HCT116 (cell line): ENCODE results near the gene RPS10. TPM values are rescaled to one million over a fixed set of nuclear protein-coding genes. Genes with fewer than 3 reads are reported as not detected.

Experiments used
- ATAC-seq: fragments of 200-7000 bp; cut with Tn5 transposase; 2 replicates; pipeline ENCODE4 v1.9.1; 2020; ENCODE audit warnings: mild to moderate bottlenecking, moderate library complexity
- BruUV-seq: library from RNA; stranded (reverse); fragments of 400-500 nt; replicated peaks from 2 replicates; lab custom pipeline; 2021; lab: Mats Ljungman, UMichigan
- CTCF ChIA-PET: fragments of 300-600 bp; sonication (Branson Sonifier 250); formaldehyde crosslinking; loops from one replicate; lab custom pipeline; 2021; ENCODE audit warnings: antibody characterized with exemption; lab: Charles Lee
- POLR2A ChIA-PET: fragments of 300-600, 350-600 bp; sonication (Branson Sonifier 250); formaldehyde crosslinking; loops from one replicate; lab custom pipeline; 2021; ENCODE audit warnings: antibody characterized with exemption; lab: Charles Lee
- RAD21 ChIA-PET, 2 experiments: fragments of 300-600 bp; sonication (Branson Sonifier 250); formaldehyde crosslinking; loops; one replicate each; lab custom pipeline; 2023; ENCODE audit warnings: low total read pairs in 2 of 2; ENCODE audit not compliant: uncharacterized antibody in 2 of 2, unreplicated experiment in 2 of 2, low non-redundant PET in 1 of 2; lab: Charles Lee
- DNase-seq: peaks from one replicate; pipeline ENCODE4 v3.0.0-alpha.2; 2010; ENCODE audit warnings: low read depth, low spot score
- H2AFZ ChIP-seq: fragments of 200-600 bp; shearing (Covaris generic), sonication (generic); 2 replicates; pipeline ENCODE4 v1.6.1; 2017; ENCODE audit warnings: low read depth, mixed run types, mixed read lengths, antibody characterized with exemption, low read length; ENCODE audit not compliant: poor library complexity, severe bottlenecking
- H3K27ac ChIP-seq: 2 replicates; pipeline ENCODE4 v1.5.1; 2012; ENCODE audit warnings: low read depth, low read length
- H3K27me3 ChIP-seq: fragments of 200-600 bp; sonication (generic); 2 replicates; pipeline ENCODE4 v1.6.1; 2016; ENCODE audit warnings: mixed run types, low read length, mixed read lengths; ENCODE audit not compliant: insufficient read depth
- H3K36me3 ChIP-seq, 2 experiments: fragments of 200-500 bp in 1 of 2; fragments of 200-600 bp in 1 of 2; sonication (Bioruptor generic) in 1 of 2; sonication (generic) in 1 of 2; 2 replicates each; pipeline versions ENCODE4 v1.5.1 to v1.6.1; 2014 to 2016; ENCODE audit warnings: low read length in 2 of 2, inconsistent platforms in 1 of 2, mixed read lengths in 1 of 2, mixed run types in 1 of 2; ENCODE audit not compliant: insufficient read depth in 2 of 2, control insufficient read depth in 1 of 2
- H3K4me1 ChIP-seq, 2 experiments: fragments of 200-600 bp in 1 of 2; sonication (generic) in 1 of 2; 2 replicates each; pipeline versions ENCODE4 v1.5.1 to v1.6.1; 2012 to 2017; ENCODE audit warnings: low read length in 2 of 2, inconsistent platforms in 1 of 2, mild to moderate bottlenecking in 1 of 2, mixed read lengths in 1 of 2, mixed run types in 1 of 2, moderate library complexity in 1 of 2; ENCODE audit not compliant: insufficient read depth in 2 of 2, control insufficient read depth in 1 of 2
- H3K4me2 ChIP-seq: fragments of 200-600 bp; sonication (generic); 2 replicates; pipeline ENCODE4 v1.6.1; 2017; ENCODE audit warnings: mixed run types, low read length, mixed read lengths
- H3K4me3 ChIP-seq, 2 experiments: fragments of 200-600 bp in 1 of 2; sonication (generic) in 1 of 2; replicated peaks in 1 of 2; 2 replicates each; pipeline ENCODE4 v1.5.1; 2011 to 2016; ENCODE audit warnings: low read length in 2 of 2, control low read depth in 1 of 2, low read depth in 1 of 2, mild to moderate bottlenecking in 1 of 2, mixed read lengths in 1 of 2, mixed run types in 1 of 2
- H3K79me2 ChIP-seq: fragments of 200-600 bp; sonication (generic); 2 replicates; pipeline ENCODE4 v1.6.1; 2017; ENCODE audit warnings: mild to moderate bottlenecking, mixed run types, low read length, moderate library complexity, mixed read lengths; ENCODE audit not compliant: insufficient read depth
- H3K9ac ChIP-seq: fragments of 200-600 bp; sonication (generic); 2 replicates; pipeline ENCODE4 v1.6.1; 2016; ENCODE audit warnings: low read length, mixed read lengths
- H3K9me2 ChIP-seq: fragments of 200-600 bp; sonication (generic), shearing (Covaris generic); 2 replicates; pipeline ENCODE4 v1.6.1; 2017; ENCODE audit warnings: mixed run types, mild to moderate bottlenecking, moderate library complexity; ENCODE audit not compliant: insufficient read depth
- H3K9me3 ChIP-seq, 2 experiments: fragments of 200-500 bp in 1 of 2; fragments of 200-600 bp in 1 of 2; sonication (Bioruptor generic) in 1 of 2; sonication (generic) in 1 of 2; 2 replicates each; pipeline ENCODE4 v1.6.1; 2014 to 2017; ENCODE audit warnings: low read length in 2 of 2, mixed read lengths in 2 of 2, inconsistent platforms in 1 of 2, low read depth in 1 of 2, mild to moderate bottlenecking in 1 of 2, mixed run types in 1 of 2, moderate library complexity in 1 of 2; ENCODE audit not compliant: control insufficient read depth in 1 of 2, insufficient read depth in 1 of 2
- H4K20me1 ChIP-seq: fragments of 200-600 bp; sonication (generic), shearing (Covaris generic); 2 replicates; pipeline ENCODE4 v1.6.1; 2017; ENCODE audit warnings: mixed run types, mild to moderate bottlenecking, moderate library complexity; ENCODE audit not compliant: insufficient read depth
- CEBPB ChIP-seq: IDR thresholded peaks from 2 replicates; pipeline ENCODE4 v1.6.1; 2012; ENCODE audit warnings: low read depth
- EGR1 ChIP-seq: IDR thresholded peaks from 2 replicates; pipeline ENCODE4 v1.6.1; 2012; ENCODE audit warnings: low read depth
- EZH2 ChIP-seq: fragments of 200-600 bp; sonication (generic); IDR thresholded peaks from 2 replicates; pipeline ENCODE4 v1.6.1; 2017; ENCODE audit warnings: antibody characterized with exemption, mixed run types
- EZH2phosphoT487 ChIP-seq: fragments of 200-600 bp; IDR thresholded peaks from 2 replicates; pipeline ENCODE4 v1.6.1; 2018; ENCODE audit warnings: antibody characterized with exemption, borderline replicate concordance
- FOSL1 ChIP-seq: IDR thresholded peaks from 2 replicates; pipeline ENCODE4 v1.6.1; 2012; ENCODE audit warnings: low read depth
- JUND ChIP-seq: IDR thresholded peaks from 2 replicates; pipeline ENCODE4 v1.6.1; 2012
- POLR2A ChIP-seq: IDR thresholded peaks from 2 replicates; pipeline ENCODE4 v1.7.0; 2011; ENCODE audit warnings: borderline replicate concordance; ENCODE audit not compliant: insufficient read depth, insufficient read length; ENCODE audit errors: extremely low read depth
- POLR2AphosphoS5 ChIP-seq: IDR thresholded peaks from 2 replicates; pipeline ENCODE4 v1.6.1; 2011; ENCODE audit warnings: mild to moderate bottlenecking, low read depth, low read length, moderate library complexity
- SP1 ChIP-seq: IDR thresholded peaks from 2 replicates; pipeline ENCODE4 v1.6.1; 2012; ENCODE audit warnings: low read depth
- TCF7L2 ChIP-seq: IDR thresholded peaks from 2 replicates; pipeline ENCODE4 v1.7.0; 2011; ENCODE audit warnings: borderline replicate concordance, inconsistent platforms; ENCODE audit not compliant: insufficient read depth, insufficient read length; ENCODE audit errors: extremely low read depth
- ZNF274 ChIP-seq: fragments of 200-500 bp; sonication (Bioruptor generic); IDR thresholded peaks from 2 replicates; pipeline ENCODE4 v1.6.1; 2014; ENCODE audit warnings: mild to moderate bottlenecking, low read depth, low read length, inconsistent platforms
- intact Hi-C: fragments of 100-400 bp; cut with micrococcal nuclease; formaldehyde crosslinking; loops from 2 replicates; pipeline ENCODE4 v1.10.0; 2022
- total RNA-seq: library from RNA; stranded (reverse); gene quantifications from one replicate; pipeline ENCODE4 v1.2.1, GENCODE V29; 2021; ENCODE audit not compliant: unreplicated experiment
- TF ChIP-seq, protein P1 (sequence below): IDR thresholded peaks from 2 replicates; pipeline ENCODE4 v1.6.1; 2011; ENCODE audit warnings: mild to moderate bottlenecking, low read length, moderate library complexity; ENCODE audit not compliant: insufficient replicate concordance; ENCODE audit errors: extremely low read depth
- TF ChIP-seq, protein P2 (sequence below): IDR thresholded peaks from 2 replicates; pipeline ENCODE4 v1.6.1; 2012; ENCODE audit warnings: low read depth
- TF ChIP-seq, protein P3 (sequence below): IDR thresholded peaks from 2 replicates; pipeline ENCODE4 v1.6.1; 2012
- TF ChIP-seq, protein P4 (sequence below), 3 experiments: fragments of 200-600 bp in 1 of 3; sonication (generic) in 1 of 3; IDR thresholded peaks in 2 of 3; conservative IDR thresholded peaks in 1 of 3; 2 replicates each; pipeline ENCODE4 v1.5.1; 2012 to 2017; ENCODE audit warnings: low read depth in 2 of 3, low read length in 2 of 3, antibody characterized with exemption in 1 of 3, borderline replicate concordance in 1 of 3, control low read depth in 1 of 3, mild to moderate bottlenecking in 1 of 3, mixed read lengths in 1 of 3, mixed run types in 1 of 3, moderate library complexity in 1 of 3; ENCODE audit not compliant: insufficient read depth in 1 of 3
- TF ChIP-seq, protein P5 (sequence below): IDR thresholded peaks from 2 replicates; pipeline ENCODE4 v1.6.1; 2012

RPS10 gene
- total RNA-seq, 1 experiment from 2014 or later = 1,863 TPM

DNA sequence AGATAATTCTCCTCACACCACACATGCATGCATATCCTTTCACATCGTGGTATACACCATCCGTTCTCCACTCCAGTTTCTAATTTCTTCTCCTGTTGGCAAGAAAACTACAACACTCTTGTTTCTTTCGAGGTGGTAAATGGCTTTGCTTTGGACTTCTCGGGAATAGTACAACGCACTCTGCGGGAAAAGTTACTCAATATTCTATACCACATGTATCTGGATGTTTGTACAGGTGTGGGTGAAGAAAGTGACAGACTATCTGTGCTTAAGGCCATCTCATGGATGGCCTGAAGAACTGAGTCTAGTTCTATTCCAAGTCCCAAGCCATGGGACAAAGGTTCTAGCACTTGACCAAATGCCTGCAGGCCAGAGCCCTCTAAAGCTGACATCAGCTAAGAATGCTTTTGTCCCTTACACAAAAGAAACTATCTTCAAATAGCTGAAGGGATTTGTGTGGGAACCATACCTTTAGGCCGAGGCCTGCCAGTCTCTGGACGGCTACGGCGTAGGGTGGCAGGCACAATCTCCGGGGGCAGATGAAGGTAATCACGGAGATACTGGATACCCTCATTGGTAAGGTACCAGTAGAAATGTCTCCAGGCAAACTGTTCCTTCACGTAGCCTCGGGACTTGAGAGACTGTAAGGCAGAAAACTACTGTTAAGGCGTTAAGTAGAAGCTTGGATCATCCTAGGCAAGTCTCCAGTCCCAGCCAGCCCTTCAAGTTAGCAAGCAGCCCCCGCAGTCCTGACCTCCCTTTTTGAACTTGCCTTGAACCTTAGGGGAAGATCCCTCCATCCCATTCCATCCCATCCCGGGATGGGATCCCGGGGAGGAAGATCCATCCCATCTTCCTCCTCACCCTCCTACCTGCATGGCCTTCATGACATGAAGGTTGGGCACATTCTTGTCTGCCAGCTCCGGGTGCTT is 1.4 kb downstream of the RPS10 start:
- ChIA-PET CTCF (no interaction called here), RAD21 (no interaction called here), POLR2A (interaction anchor here (0.7 to 2.9 kb wide), 2 partner anchors 9 to 45 kb away, joined by 3 to 20 read pairs; no protein-coding TSS in a partner anchor)
- peak overlapping the region; percentile 75 to 98 for H3K4me3 ChIP-seq
- peaks cover 0 to 21% of the 10 kb centered on the region in 2 experiments; a peak in 3 of 4 replicates for H3K4me1 ChIP-seq
- peak overlapping the region; percentile 89 for H3K4me2 ChIP-seq
- no peaks in the 10 kb centered on the region for H3K27me3 ChIP-seq
- H4K20me1 ChIP-seq = peaks cover 6% of the 10 kb centered on the region; the same call in 1 of the 2 replicates
- H3K27ac ChIP-seq = peak overlapping the region; percentile 85
- H3K36me3 ChIP-seq = peaks cover 46 to 55% of the 10 kb centered on the region in 2 experiments
- peak overlapping the region; percentile 100 for H3K9ac ChIP-seq
- DNase-seq = no peak
- BruUV-seq = no TSS peak
- no peak for ATAC-seq
- intact Hi-C loops = no loop called here
- TF ChIP-seq EGR1 = no peak
- TF ChIP-seq JUND = no peak
- TF ChIP-seq POLR2AphosphoS5 = peak; percentile 8; the same call in 1 of the 2 replicates
- TF ChIP-seq, protein P1, sequence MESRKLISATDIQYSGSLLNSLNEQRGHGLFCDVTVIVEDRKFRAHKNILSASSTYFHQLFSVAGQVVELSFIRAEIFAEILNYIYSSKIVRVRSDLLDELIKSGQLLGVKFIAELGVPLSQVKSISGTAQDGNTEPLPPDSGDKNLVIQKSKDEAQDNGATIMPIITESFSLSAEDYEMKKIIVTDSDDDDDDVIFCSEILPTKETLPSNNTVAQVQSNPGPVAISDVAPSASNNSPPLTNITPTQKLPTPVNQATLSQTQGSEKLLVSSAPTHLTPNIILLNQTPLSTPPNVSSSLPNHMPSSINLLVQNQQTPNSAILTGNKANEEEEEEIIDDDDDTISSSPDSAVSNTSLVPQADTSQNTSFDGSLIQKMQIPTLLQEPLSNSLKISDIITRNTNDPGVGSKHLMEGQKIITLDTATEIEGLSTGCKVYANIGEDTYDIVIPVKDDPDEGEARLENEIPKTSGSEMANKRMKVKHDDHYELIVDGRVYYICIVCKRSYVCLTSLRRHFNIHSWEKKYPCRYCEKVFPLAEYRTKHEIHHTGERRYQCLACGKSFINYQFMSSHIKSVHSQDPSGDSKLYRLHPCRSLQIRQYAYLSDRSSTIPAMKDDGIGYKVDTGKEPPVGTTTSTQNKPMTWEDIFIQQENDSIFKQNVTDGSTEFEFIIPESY = no peak
- no peak for TF ChIP-seq EZH2phosphoT487
- no peak for TF ChIP-seq ZNF274
- TF ChIP-seq, protein P2, sequence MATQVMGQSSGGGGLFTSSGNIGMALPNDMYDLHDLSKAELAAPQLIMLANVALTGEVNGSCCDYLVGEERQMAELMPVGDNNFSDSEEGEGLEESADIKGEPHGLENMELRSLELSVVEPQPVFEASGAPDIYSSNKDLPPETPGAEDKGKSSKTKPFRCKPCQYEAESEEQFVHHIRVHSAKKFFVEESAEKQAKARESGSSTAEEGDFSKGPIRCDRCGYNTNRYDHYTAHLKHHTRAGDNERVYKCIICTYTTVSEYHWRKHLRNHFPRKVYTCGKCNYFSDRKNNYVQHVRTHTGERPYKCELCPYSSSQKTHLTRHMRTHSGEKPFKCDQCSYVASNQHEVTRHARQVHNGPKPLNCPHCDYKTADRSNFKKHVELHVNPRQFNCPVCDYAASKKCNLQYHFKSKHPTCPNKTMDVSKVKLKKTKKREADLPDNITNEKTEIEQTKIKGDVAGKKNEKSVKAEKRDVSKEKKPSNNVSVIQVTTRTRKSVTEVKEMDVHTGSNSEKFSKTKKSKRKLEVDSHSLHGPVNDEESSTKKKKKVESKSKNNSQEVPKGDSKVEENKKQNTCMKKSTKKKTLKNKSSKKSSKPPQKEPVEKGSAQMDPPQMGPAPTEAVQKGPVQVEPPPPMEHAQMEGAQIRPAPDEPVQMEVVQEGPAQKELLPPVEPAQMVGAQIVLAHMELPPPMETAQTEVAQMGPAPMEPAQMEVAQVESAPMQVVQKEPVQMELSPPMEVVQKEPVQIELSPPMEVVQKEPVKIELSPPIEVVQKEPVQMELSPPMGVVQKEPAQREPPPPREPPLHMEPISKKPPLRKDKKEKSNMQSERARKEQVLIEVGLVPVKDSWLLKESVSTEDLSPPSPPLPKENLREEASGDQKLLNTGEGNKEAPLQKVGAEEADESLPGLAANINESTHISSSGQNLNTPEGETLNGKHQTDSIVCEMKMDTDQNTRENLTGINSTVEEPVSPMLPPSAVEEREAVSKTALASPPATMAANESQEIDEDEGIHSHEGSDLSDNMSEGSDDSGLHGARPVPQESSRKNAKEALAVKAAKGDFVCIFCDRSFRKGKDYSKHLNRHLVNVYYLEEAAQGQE = no peak
- TF ChIP-seq TCF7L2 = no peak
- no peak for TF ChIP-seq EZH2
- TF ChIP-seq, protein P3, sequence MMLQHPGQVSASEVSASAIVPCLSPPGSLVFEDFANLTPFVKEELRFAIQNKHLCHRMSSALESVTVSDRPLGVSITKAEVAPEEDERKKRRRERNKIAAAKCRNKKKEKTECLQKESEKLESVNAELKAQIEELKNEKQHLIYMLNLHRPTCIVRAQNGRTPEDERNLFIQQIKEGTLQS = no peak
- no peak for TF ChIP-seq POLR2A
- TF ChIP-seq CEBPB = no peak
- TF ChIP-seq FOSL1 = no peak
- TF ChIP-seq, protein P4, sequence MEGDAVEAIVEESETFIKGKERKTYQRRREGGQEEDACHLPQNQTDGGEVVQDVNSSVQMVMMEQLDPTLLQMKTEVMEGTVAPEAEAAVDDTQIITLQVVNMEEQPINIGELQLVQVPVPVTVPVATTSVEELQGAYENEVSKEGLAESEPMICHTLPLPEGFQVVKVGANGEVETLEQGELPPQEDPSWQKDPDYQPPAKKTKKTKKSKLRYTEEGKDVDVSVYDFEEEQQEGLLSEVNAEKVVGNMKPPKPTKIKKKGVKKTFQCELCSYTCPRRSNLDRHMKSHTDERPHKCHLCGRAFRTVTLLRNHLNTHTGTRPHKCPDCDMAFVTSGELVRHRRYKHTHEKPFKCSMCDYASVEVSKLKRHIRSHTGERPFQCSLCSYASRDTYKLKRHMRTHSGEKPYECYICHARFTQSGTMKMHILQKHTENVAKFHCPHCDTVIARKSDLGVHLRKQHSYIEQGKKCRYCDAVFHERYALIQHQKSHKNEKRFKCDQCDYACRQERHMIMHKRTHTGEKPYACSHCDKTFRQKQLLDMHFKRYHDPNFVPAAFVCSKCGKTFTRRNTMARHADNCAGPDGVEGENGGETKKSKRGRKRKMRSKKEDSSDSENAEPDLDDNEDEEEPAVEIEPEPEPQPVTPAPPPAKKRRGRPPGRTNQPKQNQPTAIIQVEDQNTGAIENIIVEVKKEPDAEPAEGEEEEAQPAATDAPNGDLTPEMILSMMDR (IDR thresholded peaks at IDR 0.05 in 2 of 3, conservative IDR thresholded peaks at IDR 0.05 in 1 of 3; ENCODE audit: borderline replicate concordance in 1 of 3, insufficient read depth in 1 of 3, low read depth in 2 of 3, low read length in 2 of 3) = no peak
- TF ChIP-seq, protein P5, sequence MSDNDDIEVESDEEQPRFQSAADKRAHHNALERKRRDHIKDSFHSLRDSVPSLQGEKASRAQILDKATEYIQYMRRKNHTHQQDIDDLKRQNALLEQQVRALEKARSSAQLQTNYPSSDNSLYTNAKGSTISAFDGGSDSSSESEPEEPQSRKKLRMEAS = peak; percentile 19; the same call in 1 of the 2 replicates
- TF ChIP-seq SP1 = no peak
- no peaks in the 10 kb centered on the region for H3K9me3 ChIP-seq
- no peak overlapping the region for H2AFZ ChIP-seq
- H3K79me2 ChIP-seq = peaks cover 64% of the 10 kb centered on the region
- no peaks in the 10 kb centered on the region for H3K9me2 ChIP-seq
